SK-N-SH treated with all-trans-retinoic acid at 6 μM for 48 hours (cell line): ENCODE data around the gene TCF23.

Source experiments
- ARNTL ChIP-seq: fragments of 450-650 bp; formaldehyde crosslinking; IDR thresholded peaks from 2 replicates; pipeline ENCODE4 v1.5.0; 2020; ENCODE audit warnings: low read depth, mild to moderate bottlenecking, moderate library complexity, borderline replicate concordance
- BACH2 ChIP-seq: fragments of 250-450 bp; sonication (Bioruptor Pico); IDR thresholded peaks from 2 replicates; pipeline ENCODE4 v1.9.0; 2021; ENCODE audit warnings: mild to moderate bottlenecking, borderline replicate concordance
- CREB5 ChIP-seq: fragments of 250-450 bp; sonication (Bioruptor Pico); IDR thresholded peaks from 2 replicates; pipeline ENCODE4 v1.5.1; 2020; ENCODE audit warnings: low read depth, mild to moderate bottlenecking, moderate library complexity
- OSR1 ChIP-seq: fragments of 250-450 bp; sonication (Bioruptor Pico); IDR thresholded peaks from 2 replicates; pipeline ENCODE4 v1.8.0; 2022; ENCODE audit warnings: moderate library complexity, mild to moderate bottlenecking, inconsistent platforms
- PATZ1 ChIP-seq: fragments of 250-450 bp; sonication (Bioruptor Pico); IDR thresholded peaks from 2 replicates; pipeline ENCODE4 v1.8.0; 2020; ENCODE audit warnings: mild to moderate bottlenecking, moderate library complexity, borderline replicate concordance
- RARB ChIP-seq: fragments of 250-450 bp; sonication (Bioruptor Pico); IDR thresholded peaks from 2 replicates; pipeline ENCODE4 v1.8.0; 2021; ENCODE audit warnings: mild to moderate bottlenecking, moderate library complexity
- SNAI2 ChIP-seq: fragments of 250-450 bp; sonication (Bioruptor Pico); IDR thresholded peaks from 2 replicates; pipeline ENCODE4 v1.5.0; 2020; ENCODE audit warnings: mild to moderate bottlenecking, moderate library complexity
- TCF4 ChIP-seq: fragments of 250-450 bp; sonication (Bioruptor Pico); IDR thresholded peaks from 2 replicates; pipeline ENCODE4 v1.8.0; 2021; ENCODE audit warnings: mild to moderate bottlenecking, moderate library complexity, borderline replicate concordance
- ZC3H10 ChIP-seq: fragments of 250-450 bp; sonication (Bioruptor Pico); IDR thresholded peaks from 2 replicates; pipeline ENCODE4 v1.5.1; 2021; ENCODE audit warnings: mild to moderate bottlenecking, moderate library complexity
- ZFP3 ChIP-seq: fragments of 250-450 bp; sonication (Bioruptor Pico); IDR thresholded peaks from 2 replicates; pipeline ENCODE4 v1.5.0; 2020; ENCODE audit warnings: mild to moderate bottlenecking, moderate library complexity
- ZFP30 ChIP-seq: fragments of 450-650 bp; formaldehyde crosslinking; IDR thresholded peaks from 2 replicates; pipeline ENCODE4 v1.5.0; 2022; ENCODE audit warnings: mild to moderate bottlenecking, moderate library complexity
- ZNF8 ChIP-seq: fragments of 450-650 bp; formaldehyde crosslinking; IDR thresholded peaks from 2 replicates; pipeline ENCODE4 v1.5.0; 2020; ENCODE audit warnings: mild to moderate bottlenecking, moderate library complexity

GRCh38 chr2:27199241-27199640, 50.4 kb downstream of the TCF23 start:
- no peak for TF ChIP-seq ZFP30
- no peak for TF ChIP-seq OSR1 (CRISPR knock-in tag)
- TF ChIP-seq RARB (CRISPR knock-in tag), result no peak
- no peak for TF ChIP-seq ZFP3
- TF ChIP-seq CREB5, result no peak
- TF ChIP-seq PATZ1, result no peak
- no peak for TF ChIP-seq BACH2 (CRISPR knock-in tag)
- TF ChIP-seq SNAI2 (CRISPR knock-in tag), result no peak
- TF ChIP-seq ZC3H10 (CRISPR knock-in tag), result no peak
- no peak for TF ChIP-seq ZNF8 (CRISPR knock-in tag)
- no peak for TF ChIP-seq ARNTL (CRISPR knock-in tag)
- no peak for TF ChIP-seq TCF4 (CRISPR knock-in tag)
